Ishikawa (cell line): ENCODE measurements around the gene DOC2B.
A peak's percentile ranks its signal among the peaks of the same experiment; 100 is the strongest.

Source experiments
- CEBPB ChIP-seq: IDR thresholded peaks from 2 replicates; pipeline ENCODE4 v1.6.1; 2012
- CREB1 ChIP-seq: IDR thresholded peaks from 2 replicates; pipeline ENCODE4 v1.6.1; 2012; ENCODE audit warnings: low read depth
- EGR1 ChIP-seq: IDR thresholded peaks from 2 replicates; pipeline ENCODE4 v1.6.1; 2012
- EP300 ChIP-seq: IDR thresholded peaks from 2 replicates; pipeline ENCODE4 v1.6.1; 2012; ENCODE audit warnings: borderline replicate concordance
- FOXM1 ChIP-seq: IDR thresholded peaks from 2 replicates; pipeline ENCODE4 v1.6.1; 2012; ENCODE audit warnings: low read depth, borderline replicate concordance
- MAX ChIP-seq: IDR thresholded peaks from 2 replicates; pipeline ENCODE4 v1.6.1; 2012
- NFIC ChIP-seq: IDR thresholded peaks from 2 replicates; pipeline ENCODE4 v1.6.1; 2012
- RAD21 ChIP-seq: IDR thresholded peaks from 2 replicates; pipeline ENCODE4 v1.6.1; 2012; ENCODE audit warnings: low read depth
- REST ChIP-seq: IDR thresholded peaks from 2 replicates; pipeline ENCODE4 v1.6.1; 2012; ENCODE audit warnings: low read depth, mild to moderate bottlenecking
- TAF1 ChIP-seq: IDR thresholded peaks from 2 replicates; pipeline ENCODE4 v1.6.1; 2012; ENCODE audit warnings: low read depth, mild to moderate bottlenecking
- TCF12 ChIP-seq: IDR thresholded peaks from 2 replicates; pipeline ENCODE4 v1.6.1; 2012; ENCODE audit warnings: low read depth
- TEAD4 ChIP-seq: IDR thresholded peaks from 2 replicates; pipeline ENCODE4 v1.6.1; 2012
- USF1 ChIP-seq: IDR thresholded peaks from 2 replicates; pipeline ENCODE4 v1.6.1; 2012
- YY1 ChIP-seq: IDR thresholded peaks from 2 replicates; pipeline ENCODE4 v1.6.1; 2012; ENCODE audit warnings: low read depth
- ZBTB7A ChIP-seq: IDR thresholded peaks from 2 replicates; pipeline ENCODE4 v1.6.1; 2012; ENCODE audit warnings: low read depth

The DOC2B gene

GRCh38 chr17:144936-145670, 36.3 kb downstream of the DOC2B start:
- no peak for TF ChIP-seq RAD21
- TF ChIP-seq EP300, result no peak
- TF ChIP-seq EGR1, result no peak
- no peak for TF ChIP-seq USF1
- no peak for TF ChIP-seq CEBPB
- TF ChIP-seq TAF1, result no peak
- TF ChIP-seq YY1, result no peak
- no peak for TF ChIP-seq NFIC
- TF ChIP-seq TEAD4, result no peak
- TF ChIP-seq FOXM1, result no peak
- no peak for TF ChIP-seq REST
- no peak for TF ChIP-seq TCF12
- no peak for TF ChIP-seq CREB1
- no peak for TF ChIP-seq ZBTB7A
- TF ChIP-seq MAX, result no peak

- TF ChIP-seq MAX (peak; percentile 90), TAF1 (no peak), EP300 (no peak), RAD21 (peak; percentile 81), FOXM1 (no peak), USF1 (no peak)
Observed at GRCh38 chr17:143785-144281, 37.6 kb downstream of the DOC2B start.

- TF ChIP-seq RAD21 (no peak), CREB1 (no peak), TAF1 (no peak), NFIC (no peak), YY1 (no peak), REST (no peak), ZBTB7A (no peak)
Observed at GRCh38 chr17:142876-143784, 38.3 kb downstream of the DOC2B start.

- TF ChIP-seq NFIC (no peak), CEBPB (no peak), EP300 (no peak), ZBTB7A (no peak), MAX (no peak), EGR1 (no peak), REST (no peak), USF1 (no peak), FOXM1 (no peak), YY1 (no peak), TAF1 (no peak), CREB1 (no peak), RAD21 (no peak), TEAD4 (no peak), TCF12 (no peak)
Observed at GRCh38 chr17:142102-142661, 39.3 kb downstream of the DOC2B start.
